Measurements from ENCODE around the gene FZD7.

DNA sequence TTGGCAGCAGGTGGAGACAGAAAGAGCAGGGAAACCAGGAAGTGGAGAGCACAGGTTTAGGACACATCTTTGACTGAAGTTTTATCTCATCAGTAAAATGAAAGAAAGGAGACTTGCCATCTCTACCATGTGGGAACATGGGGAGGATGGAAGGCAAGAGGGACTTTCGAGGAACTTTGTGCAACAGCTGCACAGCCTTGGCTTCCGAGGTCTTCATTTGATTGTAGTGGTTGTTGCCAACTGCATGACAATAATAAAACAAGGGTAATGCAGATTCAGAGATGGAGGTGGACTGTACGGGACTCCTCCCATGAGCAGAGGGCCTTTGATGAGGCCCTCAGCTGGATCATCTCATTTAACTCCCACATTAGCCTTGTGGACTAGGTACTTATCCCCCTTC lies 49.3 kb upstream of the FZD7 start:
- TF ChIP-seq, protein P1, sequence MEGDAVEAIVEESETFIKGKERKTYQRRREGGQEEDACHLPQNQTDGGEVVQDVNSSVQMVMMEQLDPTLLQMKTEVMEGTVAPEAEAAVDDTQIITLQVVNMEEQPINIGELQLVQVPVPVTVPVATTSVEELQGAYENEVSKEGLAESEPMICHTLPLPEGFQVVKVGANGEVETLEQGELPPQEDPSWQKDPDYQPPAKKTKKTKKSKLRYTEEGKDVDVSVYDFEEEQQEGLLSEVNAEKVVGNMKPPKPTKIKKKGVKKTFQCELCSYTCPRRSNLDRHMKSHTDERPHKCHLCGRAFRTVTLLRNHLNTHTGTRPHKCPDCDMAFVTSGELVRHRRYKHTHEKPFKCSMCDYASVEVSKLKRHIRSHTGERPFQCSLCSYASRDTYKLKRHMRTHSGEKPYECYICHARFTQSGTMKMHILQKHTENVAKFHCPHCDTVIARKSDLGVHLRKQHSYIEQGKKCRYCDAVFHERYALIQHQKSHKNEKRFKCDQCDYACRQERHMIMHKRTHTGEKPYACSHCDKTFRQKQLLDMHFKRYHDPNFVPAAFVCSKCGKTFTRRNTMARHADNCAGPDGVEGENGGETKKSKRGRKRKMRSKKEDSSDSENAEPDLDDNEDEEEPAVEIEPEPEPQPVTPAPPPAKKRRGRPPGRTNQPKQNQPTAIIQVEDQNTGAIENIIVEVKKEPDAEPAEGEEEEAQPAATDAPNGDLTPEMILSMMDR (IDR thresholded peaks at IDR 0.05), result no peak
- TF ChIP-seq POLR2A (IDR thresholded peaks at IDR 0.05), result no peak

Measured in body of pancreas (tissue), 4 donors.